SK-N-SH (cell line): ENCODE results near the gene CISTR. TPM values are rescaled to one million over a fixed set of nuclear protein-coding genes. Genes with fewer than 3 reads are reported as not detected.

Experiments
- CTCF ChIA-PET: fragments of 300-600, 350-600 bp; formaldehyde crosslinking; extraction: SDS; loops from one replicate; lab custom pipeline; 2021; lab: Yijun Ruan, JAX
- POLR2A ChIA-PET: fragments of 350-600 bp; sonication (Branson Sonifier 250); formaldehyde crosslinking; extraction: SDS; loops from one replicate; lab custom pipeline; 2020; ENCODE audit warnings: antibody characterized with exemption, inconsistent platforms; lab: Yijun Ruan, JAX
- DNase-seq: peaks from one replicate; pipeline ENCODE4 v3.0.0; 2012
- H2AFZ ChIP-seq: fragments of 200-600 bp; sonication (generic); 2 replicates; pipeline ENCODE4 v1.8.1; 2016; ENCODE audit warnings: antibody characterized with exemption, mild to moderate bottlenecking, low read depth
- H3F3A ChIP-seq: fragments of 200-600 bp; sonication (generic); replicated peaks from 2 replicates; pipeline ENCODE3; 2016; ENCODE audit warnings: antibody characterized with exemption, mild to moderate bottlenecking; ENCODE audit not compliant: insufficient read depth
- H3K27ac ChIP-seq, 2 experiments: fragments of 200-500 bp in 1 of 2; fragments of 200-600 bp in 1 of 2; sonication (Bioruptor generic) in 1 of 2; sonication (generic), shearing (Covaris generic) in 1 of 2; 2 replicates each; pipeline versions ENCODE4 v1.5.1 to v1.6.1; 2014 to 2016; ENCODE audit warnings: low read depth in 2 of 2, inconsistent platforms in 1 of 2, low read length in 1 of 2, mild to moderate bottlenecking in 1 of 2, mixed read lengths in 1 of 2
- H3K27me3 ChIP-seq: fragments of 200-600 bp; sonication (generic), shearing (Covaris generic); 2 replicates; pipeline ENCODE4 v1.6.1; 2016; ENCODE audit warnings: mixed run types; ENCODE audit not compliant: insufficient read depth
- H3K36me3 ChIP-seq, 2 experiments: fragments of 200-500 bp in 1 of 2; fragments of 200-600 bp in 1 of 2; sonication (Bioruptor generic) in 1 of 2; sonication (generic) in 1 of 2; replicated peaks in 1 of 2; 2 replicates each; pipeline versions ENCODE3 to v1.5.1; 2014 to 2016; ENCODE audit warnings: low read length in 1 of 2, mild to moderate bottlenecking in 1 of 2; ENCODE audit not compliant: insufficient read depth in 2 of 2, control insufficient read depth in 1 of 2
- H3K4me1 ChIP-seq, 2 experiments: fragments of 200-500 bp in 1 of 2; fragments of 200-600 bp in 1 of 2; sonication (Bioruptor generic) in 1 of 2; sonication (generic), shearing (Covaris generic) in 1 of 2; 2 replicates each; pipeline versions ENCODE4 v1.5.1 to v1.6.1; 2014 to 2016; ENCODE audit warnings: low read depth in 1 of 2, low read length in 1 of 2, mixed run types in 1 of 2; ENCODE audit not compliant: insufficient read depth in 2 of 2, control insufficient read depth in 1 of 2
- H3K4me2 ChIP-seq: fragments of 200-600 bp; sonication (generic), shearing (Covaris generic); 2 replicates; pipeline ENCODE4 v1.6.1; 2017; ENCODE audit warnings: mixed run types
- H3K4me3 ChIP-seq, 2 experiments: fragments of 200-500 bp in 1 of 2; fragments of 200-600 bp in 1 of 2; sonication (Bioruptor generic) in 1 of 2; sonication (generic), shearing (Covaris generic) in 1 of 2; 2 replicates each; pipeline versions ENCODE4 v1.5.1 to v1.8.1; 2014 to 2016; ENCODE audit warnings: low read depth in 2 of 2, inconsistent platforms in 1 of 2, low read length in 1 of 2, mild to moderate bottlenecking in 1 of 2, mixed read lengths in 1 of 2, moderate library complexity in 1 of 2
- H3K79me2 ChIP-seq: fragments of 200-600 bp; sonication (generic); 2 replicates; pipeline ENCODE4 v1.8.1; 2017; ENCODE audit warnings: mild to moderate bottlenecking; ENCODE audit not compliant: insufficient read depth
- H3K9ac ChIP-seq: fragments of 200-600 bp; sonication (generic); 2 replicates; pipeline ENCODE4 v1.6.1; 2017; ENCODE audit warnings: mixed run types
- H3K9me2 ChIP-seq: fragments of 200-600 bp; sonication (generic); 2 replicates; pipeline ENCODE4 v1.6.1; 2017; ENCODE audit warnings: mixed run types
- H3K9me3 ChIP-seq: fragments of 200-600 bp; sonication (generic); 2 replicates; pipeline ENCODE4 v1.6.1; 2017; ENCODE audit warnings: mixed run types, mild to moderate bottlenecking, moderate library complexity
- H4K20me1 ChIP-seq: fragments of 200-600 bp; sonication (generic); 2 replicates; pipeline ENCODE4 v1.6.1; 2017; ENCODE audit warnings: mild to moderate bottlenecking, mixed run types; ENCODE audit not compliant: insufficient read depth
- CHD2 ChIP-seq: fragments of 150-350 bp; IDR thresholded peaks from 2 replicates; pipeline ENCODE4 v1.6.1; 2018; ENCODE audit warnings: low read length; ENCODE audit not compliant: partially characterized antibody
- CTCF ChIP-seq: fragments of 200-600 bp; sonication (generic); IDR thresholded peaks from 2 replicates; pipeline ENCODE4 v1.6.1; 2017; ENCODE audit warnings: antibody characterized with exemption, mild to moderate bottlenecking, moderate library complexity
- FOXJ3 ChIP-seq: sonication (generic); formaldehyde crosslinking; IDR thresholded peaks from 2 replicates; pipeline ENCODE4 v1.5.1; 2020; ENCODE audit warnings: mild to moderate bottlenecking, missing genetic modification reagents
- MEF2A ChIP-seq: IDR thresholded peaks from 2 replicates; pipeline ENCODE4 v1.4.0; 2012; ENCODE audit warnings: low read depth, borderline replicate concordance
- MXI1 ChIP-seq: IDR thresholded peaks from 2 replicates; pipeline ENCODE4 v1.6.1; 2012; ENCODE audit warnings: mild to moderate bottlenecking, low read depth, low read length, improper control_type of control experiment
- NRF1 ChIP-seq: IDR thresholded peaks from 2 replicates; pipeline ENCODE4 v1.6.1; 2012; ENCODE audit warnings: low read depth, mild to moderate bottlenecking, low read length
- PBX3 ChIP-seq: IDR thresholded peaks from 2 replicates; pipeline ENCODE4; 2012
- RXRA ChIP-seq: IDR thresholded peaks from 2 replicates; pipeline ENCODE4 v1.4.0; 2012; ENCODE audit warnings: low read depth, mild to moderate bottlenecking, borderline replicate concordance
- SMC3 ChIP-seq: IDR thresholded peaks from 2 replicates; pipeline ENCODE4 v1.6.1; 2012; ENCODE audit warnings: low read depth, low read length, improper control_type of control experiment
- TEAD4 ChIP-seq: IDR thresholded peaks from 2 replicates; pipeline ENCODE4 v1.4.0; 2012; ENCODE audit warnings: mild to moderate bottlenecking, borderline replicate concordance; ENCODE audit not compliant: insufficient read depth
- USF2 ChIP-seq: fragments of 150-350 bp; IDR thresholded peaks from 2 replicates; pipeline ENCODE4 v1.6.1; 2017; ENCODE audit warnings: antibody characterized with exemption, low read length, low read depth, borderline replicate concordance
- WGBS: methylation state at CpG from one replicate; pipeline ENCODE4 v1.1.6; 2017; ENCODE audit warnings: low lambda C conversion rate; 5-methylcytosine and 5-hydroxymethylcytosine counted together
- polyA plus RNA-seq, 3 experiments: library from polyadenylated mRNA; depleted of rRNA; stranded (reverse); fragments of >200 nt; gene quantifications; 2 replicates each; pipeline ENCODE4 v1.2.3, GENCODE V29; 2012
- TF ChIP-seq, protein P1 (sequence below): IDR thresholded peaks from 2 replicates; pipeline ENCODE4 v1.4.0; 2012; ENCODE audit warnings: low read depth, borderline replicate concordance
- TF ChIP-seq, protein P2 (sequence below): fragments of 150-350 bp; IDR thresholded peaks from 2 replicates; pipeline ENCODE4 v1.6.1; 2016; ENCODE audit warnings: mild to moderate bottlenecking, low read depth, low read length

Gene CISTR
- polyA plus RNA-seq, 1 of the 3 experiments (the other 2 are of a cell fraction) = not detected

DNA sequence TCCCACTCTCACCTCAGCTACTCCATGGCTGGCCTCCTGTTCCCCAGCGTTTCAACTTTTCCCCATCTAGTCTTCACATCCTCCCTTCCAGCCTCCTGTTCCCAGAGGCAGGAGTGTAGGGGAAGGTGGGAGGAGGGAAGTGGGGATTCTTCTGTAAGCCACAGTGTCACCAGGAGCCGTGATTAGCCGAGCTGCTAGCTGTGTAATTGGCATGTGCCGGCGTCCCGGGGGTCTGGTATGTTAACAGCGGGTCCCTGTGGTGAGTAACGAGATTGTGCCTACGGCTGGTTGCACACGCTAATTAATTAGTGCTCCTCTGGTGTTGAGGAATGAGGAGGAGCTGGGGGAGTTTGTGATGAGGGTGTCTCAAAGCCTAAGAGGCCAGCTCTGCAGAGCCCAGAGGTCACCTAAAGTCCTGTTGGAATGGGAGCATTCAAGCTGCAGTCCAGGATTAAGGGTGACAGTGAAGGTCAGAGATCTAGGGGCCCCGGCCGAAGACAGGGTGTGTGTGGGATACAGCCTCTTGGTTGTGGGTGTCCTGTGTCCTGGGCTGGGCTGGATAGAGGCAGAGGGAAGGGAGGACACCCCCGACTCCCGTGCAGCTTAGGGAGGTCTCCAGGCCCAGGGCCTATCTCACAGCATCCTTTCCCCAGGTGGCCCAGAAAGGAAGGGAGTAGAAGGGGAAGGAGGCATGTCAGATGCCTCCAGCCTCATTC lies 14.5 kb downstream of the CISTR start:
- DNase-seq = no peak
- H3K4me2 ChIP-seq = no peak overlapping the region
- no peaks in the 10 kb centered on the region for H3K79me2 ChIP-seq
- no peaks in the 10 kb centered on the region for H3K9me2 ChIP-seq
- no peaks in the 10 kb centered on the region for H3K36me3 ChIP-seq
- POLR2A ChIA-PET = no interaction called here
- WGBS = 54% methylated on average over 14 of the region's 14 CpGs
- H2AFZ ChIP-seq = no peak overlapping the region
- peaks cover 15% of the 10 kb centered on the region for H3F3A ChIP-seq
- no peak overlapping the region for H3K4me3 ChIP-seq
- H3K27ac ChIP-seq = no peak overlapping the region
- CTCF ChIA-PET = interaction anchor here (0.6 to 19.3 kb wide), 4 partner anchors 6 to 35 kb away, joined by 3 to 356 read pairs (median 36); no protein-coding TSS in a partner anchor
- TF ChIP-seq TEAD4 (no peak), USF2 (no peak), FOXJ3 (CRISPR knock-in tag) (no peak), SMC3 (no peak), RXRA (no peak), NRF1 (no peak), MXI1 (no peak), CTCF (no peak), MEF2A (no peak), CHD2 (no peak), PBX3 (no peak)
- TF ChIP-seq, protein P1, sequence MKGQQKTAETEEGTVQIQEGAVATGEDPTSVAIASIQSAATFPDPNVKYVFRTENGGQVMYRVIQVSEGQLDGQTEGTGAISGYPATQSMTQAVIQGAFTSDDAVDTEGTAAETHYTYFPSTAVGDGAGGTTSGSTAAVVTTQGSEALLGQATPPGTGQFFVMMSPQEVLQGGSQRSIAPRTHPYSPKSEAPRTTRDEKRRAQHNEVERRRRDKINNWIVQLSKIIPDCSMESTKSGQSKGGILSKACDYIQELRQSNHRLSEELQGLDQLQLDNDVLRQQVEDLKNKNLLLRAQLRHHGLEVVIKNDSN = no peak
- TF ChIP-seq, protein P2, sequence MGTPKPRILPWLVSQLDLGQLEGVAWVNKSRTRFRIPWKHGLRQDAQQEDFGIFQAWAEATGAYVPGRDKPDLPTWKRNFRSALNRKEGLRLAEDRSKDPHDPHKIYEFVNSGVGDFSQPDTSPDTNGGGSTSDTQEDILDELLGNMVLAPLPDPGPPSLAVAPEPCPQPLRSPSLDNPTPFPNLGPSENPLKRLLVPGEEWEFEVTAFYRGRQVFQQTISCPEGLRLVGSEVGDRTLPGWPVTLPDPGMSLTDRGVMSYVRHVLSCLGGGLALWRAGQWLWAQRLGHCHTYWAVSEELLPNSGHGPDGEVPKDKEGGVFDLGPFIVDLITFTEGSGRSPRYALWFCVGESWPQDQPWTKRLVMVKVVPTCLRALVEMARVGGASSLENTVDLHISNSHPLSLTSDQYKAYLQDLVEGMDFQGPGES = no peak
- peaks cover 66% of the 10 kb centered on the region for H3K27me3 ChIP-seq
- no peak overlapping the region for H3K9ac ChIP-seq
- H3K4me1 ChIP-seq = peaks cover 0 to 8% of the 10 kb centered on the region in 2 experiments; a peak in 1 of 4 replicates
- H4K20me1 ChIP-seq = no peaks in the 10 kb centered on the region
- H3K9me3 ChIP-seq = no peaks in the 10 kb centered on the region
